CD4-positive, alpha-beta T cell (primary cell): ENCODE data around the gene PRUNE1. TPM values are rescaled to one million over a fixed set of nuclear protein-coding genes. Genes with fewer than 3 reads are reported as not detected.

Experiments
- ATAC-seq: fragments of 200-7000 bp; cut with Tn5 transposase; one replicate; pipeline ENCODE4 v1.10.0; 2022; ENCODE audit warnings: mild to moderate bottlenecking; ENCODE audit not compliant: poor library complexity
- CTCF ChIA-PET: fragments of 350-600 bp; sonication (Branson Sonifier 250); formaldehyde crosslinking; loops from one replicate; lab custom pipeline; 2021; ENCODE audit warnings: antibody characterized with exemption, inconsistent platforms; lab: Charles Lee
- POLR2A ChIA-PET: fragments of 350-600 bp; sonication (Branson Sonifier 250); formaldehyde crosslinking; loops from one replicate; lab custom pipeline; 2021; ENCODE audit warnings: antibody characterized with exemption, inconsistent platforms; lab: Charles Lee
- DNase-seq, 14 experiments: peaks; one replicate each; pipeline ENCODE4 v3.0.0-alpha.2; 2013 to 2020; ENCODE audit warnings: mixed read lengths in 2 of 14
- H3K27ac ChIP-seq, 2 donors: one replicate each; pipeline versions ENCODE4 v1.5.1 to v1.7.0; 2013; ENCODE audit warnings: low read length in 2 of 2, low read depth in 1 of 2, mild to moderate bottlenecking in 1 of 2
- H3K27me3 ChIP-seq, 2 experiments: 1 replicate in 1 of 2; 2 replicates in 1 of 2; pipeline versions ENCODE4 v1.6.1 to v1.7.0; 2013; ENCODE audit warnings: low read length in 2 of 2, control low read depth in 1 of 2, mild to moderate bottlenecking in 1 of 2, moderate library complexity in 1 of 2; ENCODE audit not compliant: insufficient read depth in 2 of 2, control insufficient read depth in 1 of 2
- H3K36me3 ChIP-seq: one replicate; pipeline ENCODE4 v1.6.1; 2013; ENCODE audit warnings: low read length, control low read depth; ENCODE audit not compliant: insufficient read depth
- H3K4me1 ChIP-seq: one replicate; pipeline ENCODE4 v1.6.1; 2013; ENCODE audit warnings: low read length, control low read depth; ENCODE audit not compliant: insufficient read depth
- H3K4me3 ChIP-seq: one replicate; pipeline ENCODE4 v1.5.1; 2013; ENCODE audit warnings: mild to moderate bottlenecking, low read length, moderate library complexity
- H3K9me3 ChIP-seq, 2 experiments: 1 replicate in 1 of 2; 2 replicates in 1 of 2; pipeline versions ENCODE4 v1.6.1 to v1.7.0; 2013; ENCODE audit warnings: low read length in 2 of 2, mild to moderate bottlenecking in 2 of 2, control low read depth in 1 of 2, moderate library complexity in 1 of 2; ENCODE audit not compliant: control insufficient read depth in 1 of 2, insufficient read depth in 1 of 2
- H3K27ac Mint-ChIP-seq: one replicate; pipeline ENCODE4 v1.8.0; 2020; ENCODE audit warnings: mixed read lengths
- H3K27me3 Mint-ChIP-seq: one replicate; pipeline ENCODE4 v1.8.0; 2021; ENCODE audit warnings: mixed read lengths
- H3K36me3 Mint-ChIP-seq: one replicate; pipeline ENCODE4 v1.8.0; 2021; ENCODE audit warnings: low read depth, mixed read lengths
- H3K4me1 Mint-ChIP-seq: one replicate; pipeline ENCODE4 v1.8.0; 2021; ENCODE audit warnings: low read depth, mixed read lengths
- H3K4me3 Mint-ChIP-seq: one replicate; pipeline ENCODE4 v1.8.0; 2020; ENCODE audit warnings: mild to moderate bottlenecking, mixed read lengths
- H3K9me3 Mint-ChIP-seq: one replicate; pipeline ENCODE4 v1.8.0; 2020; ENCODE audit warnings: mixed read lengths
- intact Hi-C, 2 experiments: fragments of 100-400 bp; cut with DNase I in 1 of 2; cut with micrococcal nuclease in 1 of 2; formaldehyde crosslinking; loops; one replicate each; pipeline versions ENCODE4 v1.15.1 to v1.9.0; 2023 to 2025; cut with DNase I, micrococcal nuclease
- total RNA-seq, 174 experiments: library from RNA in 2 of 174; stranded (reverse) in 2 of 174; gene quantifications; one replicate each; pipeline ENCODE4 v1.2.3 and lab custom pipeline; 2021 to 2026
- TF ChIP-seq, protein P1 (sequence below): fragments of 200-600 bp; IDR thresholded peaks from one replicate; pipeline ENCODE4 v1.8.0; 2022; ENCODE audit warnings: antibody characterized with exemption, mild to moderate bottlenecking

The PRUNE1 gene
- total RNA-seq, 2 experiments from 2014 or later: 10.9 to 12.1 TPM

DNA sequence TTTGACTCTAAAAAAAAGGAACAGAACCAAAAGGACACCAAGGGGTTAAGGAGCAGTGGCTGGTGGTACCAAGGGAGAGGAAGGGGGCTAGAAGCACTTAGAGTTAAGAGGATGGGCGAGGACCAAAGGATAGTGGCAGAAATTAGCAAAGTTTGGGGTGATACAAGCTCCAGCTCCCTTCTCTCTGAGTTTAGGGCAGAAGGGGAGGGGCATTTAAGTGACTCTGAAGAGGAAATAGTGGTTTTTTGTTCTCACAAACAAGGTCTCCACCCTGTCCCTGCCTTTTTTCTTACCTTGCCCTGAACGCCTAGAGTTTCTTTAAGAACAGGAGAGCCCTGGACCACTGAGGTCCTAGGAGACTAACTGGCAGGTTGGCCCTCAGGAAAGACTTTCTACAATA, 47.9 kb downstream of the PRUNE1 start:
- ChIA-PET POLR2A (interaction anchor here (0.6 to 7.7 kb wide), 18 partner anchors 7 to 898 kb away, joined by 3 to 144 read pairs (median 5); partner anchors contain the start of genes C1orf56, ENSA, GABPB2 and MINDY1), CTCF (interaction anchor here (1.7 to 5.2 kb wide), 4 partner anchors 10 to 44 kb away, joined by 8 to 60 read pairs (median 34); partner anchors contain the start of genes C1orf56 and GABPB2)
- intact Hi-C loops: loop anchor here in 1 of 2 experiments (1.0 to 2.0 kb wide), 2 partner anchors 8 to 47 kb away; partner anchors contain the start of gene PRUNE1
- Histone ChIP-seq H3K36me3 (peaks cover 62% of the 10 kb centered on the region), H3K4me3 (peak overlapping the region; percentile 64), H3K4me1 (peaks cover 73% of the 10 kb centered on the region), H3K27ac (peak overlapping the region; percentile 88 to 93), H3K9me3 (no peaks in the 10 kb centered on the region), H3K27me3 (no peaks in the 10 kb centered on the region)
- H3K4me3 Mint-ChIP-seq: peak overlapping the region; percentile 97
- TF ChIP-seq, protein P1, sequence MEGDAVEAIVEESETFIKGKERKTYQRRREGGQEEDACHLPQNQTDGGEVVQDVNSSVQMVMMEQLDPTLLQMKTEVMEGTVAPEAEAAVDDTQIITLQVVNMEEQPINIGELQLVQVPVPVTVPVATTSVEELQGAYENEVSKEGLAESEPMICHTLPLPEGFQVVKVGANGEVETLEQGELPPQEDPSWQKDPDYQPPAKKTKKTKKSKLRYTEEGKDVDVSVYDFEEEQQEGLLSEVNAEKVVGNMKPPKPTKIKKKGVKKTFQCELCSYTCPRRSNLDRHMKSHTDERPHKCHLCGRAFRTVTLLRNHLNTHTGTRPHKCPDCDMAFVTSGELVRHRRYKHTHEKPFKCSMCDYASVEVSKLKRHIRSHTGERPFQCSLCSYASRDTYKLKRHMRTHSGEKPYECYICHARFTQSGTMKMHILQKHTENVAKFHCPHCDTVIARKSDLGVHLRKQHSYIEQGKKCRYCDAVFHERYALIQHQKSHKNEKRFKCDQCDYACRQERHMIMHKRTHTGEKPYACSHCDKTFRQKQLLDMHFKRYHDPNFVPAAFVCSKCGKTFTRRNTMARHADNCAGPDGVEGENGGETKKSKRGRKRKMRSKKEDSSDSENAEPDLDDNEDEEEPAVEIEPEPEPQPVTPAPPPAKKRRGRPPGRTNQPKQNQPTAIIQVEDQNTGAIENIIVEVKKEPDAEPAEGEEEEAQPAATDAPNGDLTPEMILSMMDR: no peak
- DNase-seq (peak in 8 of 14 experiments; percentile 15 to 84 (median 40)), ATAC-seq (peak; percentile 49)
- H3K9me3 Mint-ChIP-seq: no peaks in the 10 kb centered on the region
- H3K27me3 Mint-ChIP-seq: no peaks in the 10 kb centered on the region
- H3K27ac Mint-ChIP-seq: peak overlapping the region; percentile 90
- peaks cover 72% of the 10 kb centered on the region for H3K4me1 Mint-ChIP-seq
- H3K36me3 Mint-ChIP-seq: peaks cover 85% of the 10 kb centered on the region

DNA sequence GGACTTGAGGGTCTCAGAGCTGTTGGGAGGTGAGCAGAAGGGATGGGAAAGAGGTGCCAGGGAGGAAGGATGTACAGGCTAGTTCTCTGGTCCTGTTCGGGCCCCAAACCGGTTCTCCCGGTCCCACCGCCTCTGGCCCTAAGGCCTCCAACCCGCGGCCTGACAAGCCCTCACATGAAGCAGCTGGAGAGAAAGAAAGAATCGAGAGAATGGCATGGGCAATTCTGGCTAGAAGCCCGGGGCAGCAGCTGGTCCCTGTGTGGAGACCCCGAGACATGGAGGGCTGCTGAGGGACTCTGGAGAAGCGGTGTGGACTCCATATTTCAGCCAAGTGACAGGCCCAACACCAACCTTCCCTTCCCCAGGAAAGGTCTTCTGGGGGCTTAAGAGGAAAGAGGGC, 50.4 kb downstream of the PRUNE1 start:
- DNase-seq: peak in 3 of 14 experiments; percentile 14 to 44 (median 36)
- peak overlapping the region; percentile 97 for H3K4me3 Mint-ChIP-seq
- Histone ChIP-seq H3K36me3 (peaks cover 36% of the 10 kb centered on the region), H3K9me3 (no peaks in the 10 kb centered on the region), H3K4me1 (peaks cover 48% of the 10 kb centered on the region), H3K27me3 (no peaks in the 10 kb centered on the region), H3K4me3 (peak overlapping the region; percentile 64), H3K27ac (peak overlapping the region; percentile 88 to 93)
- POLR2A ChIA-PET: interaction anchor here (0.6 to 7.7 kb wide), 16 partner anchors 9 to 340 kb away, joined by 3 to 144 read pairs (median 4); partner anchors contain the start of genes C1orf56, CERS2, GABPB2 and MINDY1
- peaks cover 59% of the 10 kb centered on the region for H3K4me1 Mint-ChIP-seq
- no peaks in the 10 kb centered on the region for H3K27me3 Mint-ChIP-seq
- intact Hi-C loops: loop anchor here (1.0 to 2.0 kb wide), 3 partner anchors 12 to 34 kb away; partner anchors contain the start of gene GABPB2 (in 2 of the 2)
- no peaks in the 10 kb centered on the region for H3K9me3 Mint-ChIP-seq
- ATAC-seq: no peak
- CTCF ChIA-PET: interaction anchor here (0.6 to 5.8 kb wide), 10 partner anchors 8 to 46 kb away, joined by 3 to 69 read pairs (median 7); partner anchors contain the start of genes C1orf56 and GABPB2
- peak overlapping the region; percentile 90 for H3K27ac Mint-ChIP-seq
- TF ChIP-seq, protein P1: no peak
- peaks cover 59% of the 10 kb centered on the region for H3K36me3 Mint-ChIP-seq

DNA sequence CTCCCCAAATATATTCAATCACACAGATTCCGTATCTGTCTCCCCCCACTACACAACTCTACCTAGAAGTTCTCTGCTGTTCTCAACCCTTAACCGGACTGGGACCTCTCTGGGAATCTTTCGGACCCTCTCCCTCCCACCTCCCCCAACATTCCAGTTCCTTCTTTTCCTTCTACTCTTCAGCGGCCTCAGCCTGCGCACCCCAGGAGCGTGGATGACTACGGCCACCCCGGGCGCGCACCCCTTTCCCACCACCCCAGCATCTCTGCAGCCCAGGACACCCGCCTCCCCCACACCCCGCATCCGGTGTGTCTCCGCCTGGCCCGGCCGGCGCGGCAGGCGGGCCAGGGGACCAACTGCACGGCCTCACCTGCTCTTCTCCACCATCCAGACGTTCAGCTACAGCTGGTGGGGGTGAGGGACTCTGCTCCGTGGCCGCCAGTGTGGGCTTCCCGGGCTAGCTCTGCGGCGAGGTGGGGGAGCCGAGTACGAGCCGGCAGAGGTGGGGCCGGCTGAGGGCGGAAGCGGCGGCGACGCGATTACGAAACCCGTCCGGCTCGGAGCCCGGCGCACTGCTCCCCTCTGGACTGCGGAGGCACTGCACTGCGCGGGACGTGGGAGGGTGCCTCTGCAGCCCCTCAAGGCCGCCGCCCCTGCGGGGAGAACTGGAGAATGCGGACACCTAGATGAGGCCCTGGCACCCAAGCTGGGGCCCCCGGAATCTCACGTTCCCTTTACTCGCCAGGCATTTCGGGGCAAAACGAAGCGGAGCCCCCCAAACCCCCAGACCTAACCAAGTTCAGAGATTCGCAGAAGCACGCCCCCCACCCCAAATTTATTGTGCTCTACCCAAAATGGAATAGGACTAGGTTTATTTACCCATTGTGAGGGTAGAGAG, 51.1 kb downstream of the PRUNE1 start, which contains the start of gene CDC42SE1:
Gene CDC42SE1 (minus strand): TSS at position 514 of the 898 bp plus-strand sequence. CDS start 3,892 bp downstream, outside the sequence.
- ATAC-seq (peak; percentile 76), DNase-seq (peak; percentile 71 to 94 (median 80))
- intact Hi-C loops: loop anchor here (1.0 to 2.0 kb wide), 3 partner anchors 11 to 35 kb away; partner anchors contain the start of gene GABPB2 (in 2 of the 2)
- peaks cover 42% of the 10 kb centered on the region for H3K4me1 ChIP-seq
- H3K27ac ChIP-seq: peak within 1 kb of the TSS; percentile 88 to 93
- Mint-ChIP-seq H3K27ac (peak within 1 kb of the TSS; percentile 90), H3K27me3 (no peaks in the 10 kb centered on the region), H3K36me3 (peaks cover 53% of the 10 kb centered on the region), H3K9me3 (no peaks in the 10 kb centered on the region), H3K4me3 (peak within 1 kb of the TSS; percentile 97), H3K4me1 (peaks cover 55% of the 10 kb centered on the region)
- peaks cover 29% of the 10 kb centered on the region for H3K36me3 ChIP-seq
- TF ChIP-seq, protein P1: peak; percentile 81
- ChIA-PET CTCF (interaction anchor here (0.6 to 5.8 kb wide), 13 partner anchors 8 to 54 kb away, joined by 3 to 69 read pairs (median 4); partner anchors contain the start of genes C1orf56 and GABPB2), POLR2A (interaction anchor here (0.6 to 7.7 kb wide), 15 partner anchors 9 to 340 kb away, joined by 3 to 144 read pairs (median 4); partner anchors contain the start of genes C1orf56, CERS2, GABPB2 and MINDY1)
- H3K4me3 ChIP-seq: peak within 1 kb of the TSS; percentile 64
- H3K27me3 ChIP-seq: no peaks in the 10 kb centered on the region
- no peaks in the 10 kb centered on the region for H3K9me3 ChIP-seq
